GM12878 (cell line): ENCODE measurements around the gene CMTM2.

Experiments
- CTCF ChIP-seq, 3 experiments: IDR thresholded peaks in 2 of 3; conservative IDR thresholded peaks in 1 of 3; 2 replicates each; pipeline ENCODE4 v1.5.1; 2011; ENCODE audit warnings: low read depth in 3 of 3, low read length in 3 of 3, mild to moderate bottlenecking in 3 of 3, control low read depth in 2 of 3, moderate library complexity in 2 of 3, inconsistent platforms in 1 of 3, mixed read lengths in 1 of 3; ENCODE audit not compliant: control insufficient read depth in 2 of 3, insufficient read depth in 1 of 3; ENCODE audit errors: extremely low read depth in 1 of 3
- GABPA ChIP-seq: IDR thresholded peaks from 2 replicates; pipeline ENCODE4 v1.6.1; 2014; ENCODE audit warnings: antibody characterized with exemption, low read depth, mild to moderate bottlenecking, inconsistent platforms
- HDGF ChIP-seq: fragments of 450-650 bp; IDR thresholded peaks from 2 replicates; pipeline ENCODE4 v1.6.1; 2016; ENCODE audit warnings: antibody characterized with exemption
- TAF1 ChIP-seq: IDR thresholded peaks from 2 replicates; pipeline ENCODE4 v1.6.1; 2011; ENCODE audit warnings: mild to moderate bottlenecking, low read depth, low read length, borderline replicate concordance
- TF ChIP-seq, protein P1 (sequence below): IDR thresholded peaks from 2 replicates; pipeline ENCODE4 v1.6.1; 2012; ENCODE audit warnings: low read depth, low read length, improper control_type of control experiment

DNA sequence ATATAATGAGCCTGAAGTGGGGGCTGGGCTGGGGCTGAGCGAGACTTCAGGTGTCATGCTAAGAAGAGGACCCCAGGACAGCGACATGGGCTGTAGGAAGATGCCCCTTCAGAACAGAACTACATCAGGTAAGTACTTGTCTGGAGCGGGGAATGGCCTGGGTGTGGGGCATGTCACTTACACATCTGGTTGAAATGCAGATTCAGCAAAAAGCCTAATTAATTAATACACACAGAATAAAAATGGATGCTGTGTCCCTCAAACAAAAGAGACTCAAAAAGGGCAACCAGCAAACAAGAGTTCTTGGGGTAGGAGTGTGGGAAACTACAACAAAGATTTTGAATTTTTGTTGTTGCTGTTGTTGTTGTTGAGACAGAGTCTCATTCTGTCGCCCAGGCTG is 11.8 kb downstream of the CMTM2 start:
- TF ChIP-seq, protein P1, sequence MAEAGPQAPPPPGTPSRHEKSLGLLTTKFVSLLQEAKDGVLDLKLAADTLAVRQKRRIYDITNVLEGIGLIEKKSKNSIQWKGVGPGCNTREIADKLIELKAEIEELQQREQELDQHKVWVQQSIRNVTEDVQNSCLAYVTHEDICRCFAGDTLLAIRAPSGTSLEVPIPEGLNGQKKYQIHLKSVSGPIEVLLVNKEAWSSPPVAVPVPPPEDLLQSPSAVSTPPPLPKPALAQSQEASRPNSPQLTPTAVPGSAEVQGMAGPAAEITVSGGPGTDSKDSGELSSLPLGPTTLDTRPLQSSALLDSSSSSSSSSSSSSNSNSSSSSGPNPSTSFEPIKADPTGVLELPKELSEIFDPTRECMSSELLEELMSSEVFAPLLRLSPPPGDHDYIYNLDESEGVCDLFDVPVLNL: no peak
- TF ChIP-seq GABPA: no peak
- TF ChIP-seq HDGF: no peak
- TF ChIP-seq TAF1: no peak
- TF ChIP-seq CTCF (IDR thresholded peaks at IDR 0.05 in 2 of 3, conservative IDR thresholded peaks at IDR 0.05 in 1 of 3; ENCODE audit: control insufficient read depth in 2 of 3, extremely low read depth in 1 of 3, insufficient read depth in 1 of 3, low read depth in 3 of 3, low read length in 3 of 3): no peak
